ENCODE results near the gene HOATZ.

Gene HOATZ

DNA sequence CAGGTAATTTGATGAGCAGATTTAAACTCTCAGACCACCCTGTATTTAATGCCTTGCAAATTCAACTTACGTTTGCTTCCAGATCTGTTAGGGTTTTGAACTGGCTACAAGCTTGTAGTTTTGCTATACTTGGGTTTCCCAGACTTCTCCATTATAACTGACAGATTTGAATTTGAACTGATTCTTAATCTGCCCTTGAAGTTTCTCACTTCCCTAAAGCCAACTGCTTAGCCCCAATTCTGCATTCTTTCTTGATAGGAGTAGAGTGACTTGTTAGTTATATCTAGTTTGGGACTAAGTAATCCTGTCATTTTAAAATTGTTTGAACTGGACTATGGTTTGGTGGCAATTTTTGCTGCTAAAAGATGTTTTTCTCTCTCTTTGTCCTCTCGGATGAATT is 35.7 kb downstream of the HOATZ start:
- DNase-seq, result no peak

DNA sequence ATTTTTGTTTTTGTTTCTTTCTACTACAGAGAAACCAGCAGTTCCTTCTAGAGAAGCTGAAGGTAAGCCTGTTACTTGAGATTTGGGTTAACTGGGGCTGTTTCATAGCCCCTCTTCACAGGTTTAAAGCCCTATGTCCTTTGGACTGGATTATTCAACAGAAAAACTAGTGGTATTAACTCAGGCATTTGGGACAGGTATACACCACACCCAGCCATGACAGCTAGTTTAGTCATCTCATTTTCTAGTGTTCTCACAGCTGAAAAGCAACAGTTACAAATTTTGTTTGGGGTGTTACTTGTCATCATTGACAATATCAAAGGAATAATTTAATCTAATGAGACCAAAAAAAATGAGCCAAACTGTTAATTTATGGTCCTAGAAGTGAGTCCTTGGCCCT is 40.0 kb downstream of the HOATZ start:
- DNase-seq, result no peak

GRCh38 chr11:111555255-111555654 is 40.7 kb downstream of the HOATZ start:
- DNase-seq, result no peak

DNA sequence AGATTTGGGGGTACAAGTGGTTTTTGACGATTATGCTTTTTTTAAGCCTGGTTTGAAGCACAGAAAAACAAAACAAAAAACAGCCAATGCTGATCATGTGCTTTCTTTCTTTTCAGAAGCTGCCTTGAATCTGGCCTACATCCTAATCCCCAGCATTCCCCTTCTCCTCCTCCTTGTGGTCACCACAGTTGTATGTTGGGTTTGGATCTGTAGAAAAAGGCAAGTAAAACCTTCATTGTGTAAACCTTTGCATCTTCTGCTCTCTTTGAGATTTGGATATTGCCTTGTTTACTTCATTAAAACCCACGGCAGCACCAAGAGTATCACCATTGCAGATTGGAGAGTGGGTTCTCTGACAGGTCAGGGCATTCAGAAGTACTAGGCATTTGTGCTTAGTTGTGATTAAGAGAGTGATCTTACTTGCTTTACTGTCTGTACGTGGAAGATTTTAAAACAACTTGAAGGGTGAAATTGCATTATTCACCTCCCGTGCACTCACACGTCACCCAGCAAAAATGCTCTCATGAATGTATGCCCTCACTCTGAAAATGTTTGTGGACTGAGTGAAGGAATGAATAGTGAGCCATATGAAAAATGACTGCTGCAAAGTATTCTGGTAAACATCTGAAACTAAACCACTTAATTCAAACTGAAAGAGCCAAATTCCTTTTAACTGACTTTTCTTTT is 43.0 kb downstream of the HOATZ start:
- no peak for DNase-seq

DNA sequence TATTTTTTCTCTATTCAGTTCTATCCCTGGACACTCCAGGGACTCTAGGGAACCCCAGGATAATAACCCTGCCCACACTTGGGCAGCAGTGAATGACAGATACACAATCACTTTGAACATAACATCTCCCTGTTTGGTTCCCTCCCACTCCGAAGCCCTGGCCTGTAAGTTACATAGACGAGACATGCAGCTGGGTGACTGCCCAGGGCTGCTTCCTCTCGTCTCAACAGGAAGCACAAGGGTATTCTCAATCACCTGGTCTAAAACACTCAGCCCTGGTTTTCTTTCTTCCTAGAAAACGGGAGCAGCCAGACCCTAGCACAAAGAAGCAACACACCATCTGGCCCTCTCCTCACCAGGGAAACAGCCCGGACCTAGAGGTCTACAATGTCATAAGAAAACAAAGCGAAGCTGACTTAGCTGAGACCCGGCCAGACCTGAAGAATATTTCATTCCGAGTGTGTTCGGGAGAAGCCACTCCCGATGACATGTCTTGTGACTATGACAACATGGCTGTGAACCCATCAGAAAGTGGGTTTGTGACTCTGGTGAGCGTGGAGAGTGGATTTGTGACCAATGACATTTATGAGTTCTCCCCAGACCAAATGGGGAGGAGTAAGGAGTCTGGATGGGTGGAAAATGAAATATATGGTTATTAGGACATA is 45.4 kb downstream of the HOATZ start:
- no peak for DNase-seq

DNA sequence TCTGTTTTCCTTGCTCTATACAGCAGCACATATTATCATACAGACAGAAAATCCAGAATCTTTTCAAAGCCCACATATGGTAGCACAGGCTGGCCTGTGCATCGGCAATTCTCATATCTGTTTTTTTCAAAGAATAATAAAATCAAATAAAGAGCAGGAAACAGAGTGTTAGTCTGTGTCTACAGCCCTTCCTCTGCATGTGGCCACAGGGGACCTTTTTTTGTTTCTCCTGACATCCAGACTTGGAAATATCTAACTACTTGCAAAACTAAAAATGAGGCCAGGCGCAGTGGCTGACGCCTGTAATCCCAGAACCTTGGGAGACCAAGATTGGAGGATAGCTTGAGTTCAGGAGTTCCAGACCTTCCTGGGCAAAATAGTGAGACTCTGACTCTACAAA is 46.2 kb downstream of the HOATZ start:
- DNase-seq, result no peak

GRCh38 chr11:111561306-111561705 is 46.7 kb downstream of the HOATZ start:
- no peak for DNase-seq

DNA sequence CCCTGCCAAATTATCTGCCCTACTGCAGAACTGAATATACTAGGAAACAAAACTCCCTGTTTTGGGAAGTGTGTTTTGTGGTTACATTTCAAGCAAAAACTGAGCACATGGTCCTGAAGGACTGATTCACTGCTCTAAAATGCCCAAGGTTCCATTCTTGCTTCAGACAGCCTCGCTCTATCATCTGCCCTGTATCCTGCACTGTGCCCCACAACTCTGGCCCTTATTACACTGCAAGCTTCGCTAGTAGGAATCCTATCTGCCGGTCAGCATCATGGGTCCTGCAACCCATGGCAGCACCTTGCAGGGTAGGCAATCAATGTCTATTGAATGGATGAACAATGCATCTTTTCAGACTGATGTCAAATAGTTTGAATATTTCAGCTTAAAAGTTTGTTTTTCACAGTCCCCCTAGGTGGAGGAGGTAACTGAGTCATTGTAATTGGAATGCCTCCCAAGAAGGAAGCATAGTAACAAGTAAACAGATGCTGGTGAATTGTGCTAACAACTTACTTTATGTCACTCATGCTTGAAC is 47.3 kb downstream of the HOATZ start:
- DNase-seq, result no peak

DNA sequence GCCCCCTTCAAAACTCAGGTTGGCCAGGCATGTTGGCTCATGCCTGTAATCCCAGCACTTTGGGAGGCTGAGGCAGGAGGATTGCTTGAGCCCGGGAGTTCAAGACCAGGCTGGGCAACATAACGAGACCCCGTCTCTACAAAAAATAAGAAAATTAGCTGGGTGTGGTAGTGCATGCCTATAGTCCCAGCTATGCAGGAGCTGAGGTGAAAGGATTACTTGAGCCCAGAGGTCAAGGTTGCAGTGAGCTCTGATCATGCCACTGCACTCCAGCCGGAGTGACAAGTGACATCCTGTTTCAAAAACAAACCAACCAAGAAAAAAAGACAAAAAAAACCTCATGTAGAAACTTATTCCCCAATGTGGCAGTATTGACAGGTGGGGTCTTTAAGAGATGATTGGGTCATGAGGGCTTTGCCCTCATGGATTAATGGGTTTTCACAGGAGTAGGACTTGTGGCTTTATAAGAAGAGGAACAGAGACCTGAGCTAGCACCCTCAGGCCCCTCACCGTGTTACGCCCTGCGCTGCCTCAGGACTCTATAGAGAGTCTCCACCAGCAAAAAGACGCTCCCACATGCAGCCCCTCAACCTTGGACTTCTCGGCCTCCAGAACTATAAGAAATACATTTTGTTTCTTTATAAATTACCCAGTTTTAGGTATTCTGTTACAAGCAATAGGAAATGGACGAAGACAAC is 48.3 kb downstream of the HOATZ start:
- no peak for DNase-seq

- peak; percentile 78 for DNase-seq
Observed at GRCh38 chr11:111565114-111565720, 50.6 kb downstream of the HOATZ start.

DNA sequence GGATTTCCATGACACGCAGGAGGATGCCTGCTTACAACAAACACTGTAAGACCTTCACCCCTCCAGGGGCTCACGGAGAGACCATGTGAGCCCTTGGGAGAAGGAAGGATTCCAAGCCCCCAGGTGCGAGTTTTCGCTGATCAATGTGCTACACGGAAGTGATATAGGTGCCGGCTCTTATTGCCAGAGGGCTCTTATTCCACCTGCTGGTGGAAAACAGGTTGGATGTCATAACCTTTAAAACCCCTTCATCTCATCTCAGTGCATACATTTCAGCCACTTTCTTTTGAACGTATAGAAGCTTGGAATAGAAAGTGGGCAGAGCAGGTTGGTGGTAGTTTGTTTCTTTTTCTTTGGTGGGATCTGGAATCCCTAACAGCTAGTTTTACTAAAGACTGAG is 51.7 kb downstream of the HOATZ start:
- no peak for DNase-seq

DNA sequence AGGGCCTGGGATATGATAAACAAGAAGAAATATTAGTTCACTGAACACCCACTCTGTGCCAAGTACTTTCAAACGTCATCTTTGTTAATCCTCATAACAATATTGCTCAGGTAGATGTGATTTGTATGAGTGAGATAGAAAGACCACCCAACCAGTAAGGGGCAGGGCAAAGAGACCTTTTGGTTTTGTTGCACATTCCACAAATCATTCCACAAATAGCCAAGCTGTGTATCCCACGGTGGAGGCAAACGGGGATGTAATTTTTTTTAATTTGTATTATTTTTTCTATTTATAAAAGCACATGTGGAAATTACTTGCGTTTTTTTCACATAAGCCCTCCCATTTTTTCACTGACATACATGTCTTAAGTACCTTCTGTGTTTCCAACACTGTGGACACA is 54.9 kb downstream of the HOATZ start:
- no peak for DNase-seq

GRCh38 chr11:111570796-111571195 is 56.2 kb downstream of the HOATZ start:
- no peak for DNase-seq

DNA sequence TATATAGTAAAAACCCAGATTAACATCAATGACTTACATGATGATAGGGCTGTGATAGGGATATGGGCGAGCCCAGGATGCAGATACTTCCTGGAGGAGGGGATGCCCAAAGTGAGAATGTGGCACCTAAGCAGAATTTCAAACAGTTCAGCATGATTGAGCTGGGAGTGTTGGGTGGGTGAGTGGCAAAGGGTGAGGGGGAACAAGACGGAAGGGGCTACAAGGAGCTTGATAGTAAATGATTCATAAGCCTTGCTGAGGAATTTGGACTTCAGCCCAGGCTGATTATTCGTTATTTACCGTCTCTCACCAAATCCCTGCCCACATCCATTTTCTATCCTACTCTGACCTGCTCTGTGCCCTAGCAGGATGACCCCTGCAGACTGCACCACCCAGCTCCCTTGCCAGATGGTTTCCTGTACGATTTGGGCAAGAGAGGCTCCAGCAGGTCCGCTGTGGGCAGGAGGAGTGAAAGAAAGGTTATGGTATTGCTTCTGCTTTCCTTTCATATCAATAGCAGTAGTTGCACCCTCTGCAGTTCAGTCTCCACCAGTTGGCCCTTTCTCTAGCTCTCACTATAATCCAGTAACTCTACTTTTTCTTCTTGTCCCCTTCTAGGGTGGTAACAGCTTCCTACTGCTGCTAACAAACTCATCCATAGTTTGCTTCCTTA is 57.4 kb downstream of the HOATZ start:
- DNase-seq, result no peak

DNA sequence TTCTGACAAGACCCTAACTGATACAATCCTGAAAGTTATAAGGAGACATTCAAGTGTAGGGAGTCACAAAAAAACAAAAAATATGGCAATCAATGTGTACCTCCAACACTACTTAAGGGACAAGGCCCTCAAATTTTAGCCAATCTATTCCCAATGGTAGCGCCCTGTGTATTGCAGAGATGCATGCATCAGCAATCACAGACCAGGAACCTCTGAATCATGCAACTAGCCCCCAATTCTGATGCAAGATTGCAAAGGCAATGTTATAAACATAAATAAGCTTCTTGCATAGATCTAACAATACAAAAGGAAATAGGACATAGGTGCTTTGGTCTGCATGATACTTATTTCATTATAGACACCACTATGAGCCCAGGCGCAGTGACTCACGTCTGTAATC is 58.0 kb downstream of the HOATZ start:
- no peak for DNase-seq

- no peak for DNase-seq
Observed at GRCh38 chr11:111573821-111574249, 59.3 kb downstream of the HOATZ start.

GRCh38 chr11:111574373-111575225 is 60.0 kb downstream of the HOATZ start:
- no peak for DNase-seq

GRCh38 chr11:111575740-111576139 is 61.2 kb downstream of the HOATZ start:
- no peak for DNase-seq

DNA sequence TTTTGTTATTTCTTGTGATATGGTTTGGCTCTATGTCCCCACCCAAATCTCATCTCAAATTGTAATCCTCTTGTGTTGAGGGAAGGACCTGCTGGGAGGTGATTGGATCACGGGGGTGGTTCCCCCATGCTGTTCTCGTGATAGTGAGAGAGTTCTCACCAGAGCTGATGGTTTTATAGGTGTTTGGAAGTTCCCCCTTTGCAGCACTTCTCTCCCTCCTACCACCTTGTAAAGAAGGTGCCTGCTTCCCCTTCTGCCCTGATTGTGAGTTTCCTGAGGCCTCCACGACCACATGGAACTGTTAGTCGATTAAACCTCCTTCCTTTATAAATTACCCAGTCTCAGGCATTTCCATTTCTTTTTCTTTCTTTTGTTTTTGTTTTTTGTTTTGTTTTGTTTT is 63.2 kb downstream of the HOATZ start:
- no peak for DNase-seq

DNA sequence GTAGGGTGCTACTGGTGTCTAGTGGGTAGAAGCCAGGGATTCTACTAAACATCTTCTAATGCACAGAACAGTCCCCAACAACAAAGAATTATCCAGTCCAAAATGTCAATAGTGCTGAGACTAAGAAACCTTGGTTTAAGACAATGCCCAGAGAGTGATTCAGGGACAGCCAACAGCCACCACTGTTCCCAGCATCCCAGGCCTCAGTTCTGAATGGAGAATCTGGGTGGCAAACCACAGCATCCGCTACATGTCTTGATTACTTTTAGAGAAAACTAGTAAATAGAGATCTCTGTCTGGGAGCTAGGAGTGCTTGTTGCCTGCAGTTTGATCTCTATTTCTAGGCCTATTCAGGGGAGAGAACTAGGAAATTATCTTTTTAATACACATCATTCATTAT is 66.8 kb downstream of the HOATZ start:
- DNase-seq, result no peak

- DNase-seq, result no peak
Observed at GRCh38 chr11:111582163-111582562, 67.6 kb downstream of the HOATZ start.

- no peak for DNase-seq
Observed at GRCh38 chr11:111582881-111583280, 68.3 kb downstream of the HOATZ start.

Data from activated CD8-positive, alpha-beta memory T cell treated with anti-CD3 and anti-CD28 coated beads for 24 hours (primary cell).